ENCODE measurements around the gene FARP1. TPM values are rescaled to one million over a fixed set of nuclear protein-coding genes. Genes with fewer than 3 reads are reported as not detected.

FARP1 gene
- total and polyA plus RNA-seq, 10 of the 15 experiments (the other 5 are each of a cell fraction or from before 2014, with no cell fraction given) = 0.17 to 6.9 (median 0.68) TPM

DNA sequence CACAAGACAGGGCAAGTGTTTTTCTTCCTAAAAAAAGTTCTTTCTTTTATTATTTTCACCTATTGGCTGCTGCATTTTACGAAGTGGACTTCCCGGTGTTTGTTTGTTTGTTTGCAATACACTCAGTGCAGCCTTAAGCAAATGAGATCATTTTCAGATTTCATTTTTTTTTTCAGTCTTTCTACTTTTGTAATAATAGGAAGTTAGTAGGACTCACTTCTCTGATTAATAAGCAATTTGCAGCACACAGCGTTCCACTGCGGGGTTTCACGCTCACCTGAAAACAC, 305.7 kb downstream of the FARP1 start (continued):
- no peak for TF ChIP-seq MEF2B (IDR thresholded peaks at IDR 0.05; ENCODE audit: partially characterized antibody, poor library complexity, severe bottlenecking)
- TF ChIP-seq MTA3 (IDR thresholded peaks at IDR 0.05; ENCODE audit: borderline replicate concordance, low read length) = no peak
- no peak for TF ChIP-seq POLR2A (IDR thresholded peaks at IDR 0.05; ENCODE audit: low read depth, low read length)
- no peak for TF ChIP-seq SIX5 (IDR thresholded peaks at IDR 0.05; ENCODE audit: low read depth, low read length, severe bottlenecking)
- no peak for TF ChIP-seq HDAC6 (IDR thresholded peaks at IDR 0.05; ENCODE audit: unreplicated experiment)
- no peak for TF ChIP-seq GATAD2B (conservative IDR thresholded peaks at IDR 0.05; ENCODE audit: low read depth)
- no peak for TF ChIP-seq CEBPB (IDR thresholded peaks at IDR 0.05; ENCODE audit: borderline replicate concordance in 1 of 2, low read depth in 2 of 2, low read length in 2 of 2)

DNA sequence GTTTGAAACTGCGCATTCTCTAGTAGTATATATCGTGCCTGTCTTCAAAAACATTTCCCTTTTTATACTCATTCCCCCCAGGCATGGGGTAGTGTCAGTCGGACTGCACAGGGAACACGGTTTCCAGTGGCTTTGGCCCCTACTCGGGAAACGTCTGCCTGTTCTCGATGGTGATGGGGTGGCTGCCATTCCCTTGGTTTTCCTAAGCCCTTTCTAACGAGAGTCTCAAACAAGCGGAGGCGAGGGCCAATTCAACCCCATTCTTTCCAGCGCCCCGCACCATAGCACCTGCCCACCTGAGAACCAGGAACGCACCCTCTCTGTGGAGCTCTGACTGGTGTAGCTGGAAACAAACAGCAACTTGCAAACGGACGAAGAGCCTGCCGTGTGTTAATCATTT, 306.4 kb downstream of the FARP1 start:
- POLR2A ChIA-PET = no interaction called here
- no peaks in the 10 kb centered on the region for H3K27me3 ChIP-seq (replicated peaks in 1 of 2; ENCODE audit: control insufficient read depth in 2 of 2, insufficient read depth in 2 of 2, low read length in 1 of 2)
- FAIRE-seq = no peak
- in situ Hi-C loops (cut with MboI) = loop anchor here (5.0 to 10.0 kb wide), 3 partner anchors 208 to 594 kb away; no protein-coding TSS in a partner anchor
- no peak overlapping the region for H3K4me3 ChIP-seq
- H3K4me2 ChIP-seq (ENCODE audit: control insufficient read depth, insufficient read depth) = no peak overlapping the region
- intact Hi-C loops (cut with micrococcal nuclease; ENCODE audit: unreplicated experiment) = no loop called here
- H2AFZ ChIP-seq (ENCODE audit: control insufficient read depth, low read depth, low read length) = no peak overlapping the region
- H4K20me1 ChIP-seq (ENCODE audit: control insufficient read depth, insufficient read depth) = no peaks in the 10 kb centered on the region
- peaks cover 6% of the 10 kb centered on the region for H3K4me1 ChIP-seq (ENCODE audit: control insufficient read depth, insufficient read depth, low read length)
- no peak overlapping the region for H3K27ac ChIP-seq (ENCODE audit: control insufficient read depth, insufficient read depth)
- CTCF ChIA-PET = interaction anchor here (0.6 kb wide), 1 partner anchor 204 kb away, joined by 4 read pairs; no protein-coding TSS in a partner anchor
- DNase-seq (ENCODE audit: low read depth, low spot score) = no peak
- H3K9me3 ChIP-seq (replicated peaks; ENCODE audit: control insufficient read depth, insufficient read depth, low read length) = no peaks in the 10 kb centered on the region
- H3K9ac ChIP-seq (ENCODE audit: control insufficient read depth, insufficient read depth, low read length) = no peak overlapping the region
- no peaks in the 10 kb centered on the region for H3K79me2 ChIP-seq (ENCODE audit: control insufficient read depth, insufficient read depth, low read length)
- peaks cover 6 to 22% of the 10 kb centered on the region in 2 experiments for H3K36me3 ChIP-seq (ENCODE audit: control insufficient read depth in 2 of 2, insufficient read depth in 2 of 2, low read length in 1 of 2)
- SMC1A ChIA-PET (ENCODE audit: uncharacterized antibody, unreplicated experiment) = interaction anchor here (1.2 to 1.7 kb wide), 3 partner anchors 18 to 222 kb away, joined by 4 to 6 read pairs (median 5); no protein-coding TSS in a partner anchor
- BruUV-seq (replicated peaks) = no TSS peak
- 98% methylated on average over 16 of the region's 16 CpGs for WGBS (ENCODE audit: insufficient coverage, insufficient replicate concordance, low lambda C conversion rate, missing lambda C conversion rate)
- RAD21 ChIA-PET (ENCODE audit: unreplicated experiment) = interaction anchor here (1.9 kb wide), 1 partner anchor 204 kb away, joined by 8 read pairs; no protein-coding TSS in a partner anchor
- ATAC-seq = no peak
- TF ChIP-seq EED (IDR thresholded peaks at IDR 0.05; ENCODE audit: low read depth) (no peak), KDM1A (IDR thresholded peaks at IDR 0.05; ENCODE audit: borderline replicate concordance) (no peak), IRF4 (IDR thresholded peaks at IDR 0.05; ENCODE audit: low read depth, low read length) (no peak), ESRRA (IDR thresholded peaks at IDR 0.05; ENCODE audit: low read length) (no peak), SMAD1 (IDR thresholded peaks at IDR 0.05; ENCODE audit: low read depth, partially characterized antibody) (no peak), NBN (IDR thresholded peaks at IDR 0.05) (no peak), TBL1XR1 (IDR thresholded peaks at IDR 0.05; ENCODE audit: low read depth, low read length) (no peak), NRF1 (conservative IDR thresholded peaks at IDR 0.05; ENCODE audit: low read depth, low read length) (no peak), ZNF24 (IDR thresholded peaks at IDR 0.05) (no peak), HDGF (IDR thresholded peaks at IDR 0.05) (no peak), SMAD5 (IDR thresholded peaks at IDR 0.05; ENCODE audit: low read depth) (no peak), PAX5 (IDR thresholded peaks at IDR 0.05; ENCODE audit: borderline replicate concordance, low read depth, low read length) (no peak)
- TF ChIP-seq, protein P1, sequence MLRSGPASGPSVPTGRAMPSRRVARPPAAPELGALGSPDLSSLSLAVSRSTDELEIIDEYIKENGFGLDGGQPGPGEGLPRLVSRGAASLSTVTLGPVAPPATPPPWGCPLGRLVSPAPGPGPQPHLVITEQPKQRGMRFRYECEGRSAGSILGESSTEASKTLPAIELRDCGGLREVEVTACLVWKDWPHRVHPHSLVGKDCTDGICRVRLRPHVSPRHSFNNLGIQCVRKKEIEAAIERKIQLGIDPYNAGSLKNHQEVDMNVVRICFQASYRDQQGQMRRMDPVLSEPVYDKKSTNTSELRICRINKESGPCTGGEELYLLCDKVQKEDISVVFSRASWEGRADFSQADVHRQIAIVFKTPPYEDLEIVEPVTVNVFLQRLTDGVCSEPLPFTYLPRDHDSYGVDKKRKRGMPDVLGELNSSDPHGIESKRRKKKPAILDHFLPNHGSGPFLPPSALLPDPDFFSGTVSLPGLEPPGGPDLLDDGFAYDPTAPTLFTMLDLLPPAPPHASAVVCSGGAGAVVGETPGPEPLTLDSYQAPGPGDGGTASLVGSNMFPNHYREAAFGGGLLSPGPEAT (IDR thresholded peaks at IDR 0.05; ENCODE audit: low read depth) = no peak
- TF ChIP-seq, protein P2, sequence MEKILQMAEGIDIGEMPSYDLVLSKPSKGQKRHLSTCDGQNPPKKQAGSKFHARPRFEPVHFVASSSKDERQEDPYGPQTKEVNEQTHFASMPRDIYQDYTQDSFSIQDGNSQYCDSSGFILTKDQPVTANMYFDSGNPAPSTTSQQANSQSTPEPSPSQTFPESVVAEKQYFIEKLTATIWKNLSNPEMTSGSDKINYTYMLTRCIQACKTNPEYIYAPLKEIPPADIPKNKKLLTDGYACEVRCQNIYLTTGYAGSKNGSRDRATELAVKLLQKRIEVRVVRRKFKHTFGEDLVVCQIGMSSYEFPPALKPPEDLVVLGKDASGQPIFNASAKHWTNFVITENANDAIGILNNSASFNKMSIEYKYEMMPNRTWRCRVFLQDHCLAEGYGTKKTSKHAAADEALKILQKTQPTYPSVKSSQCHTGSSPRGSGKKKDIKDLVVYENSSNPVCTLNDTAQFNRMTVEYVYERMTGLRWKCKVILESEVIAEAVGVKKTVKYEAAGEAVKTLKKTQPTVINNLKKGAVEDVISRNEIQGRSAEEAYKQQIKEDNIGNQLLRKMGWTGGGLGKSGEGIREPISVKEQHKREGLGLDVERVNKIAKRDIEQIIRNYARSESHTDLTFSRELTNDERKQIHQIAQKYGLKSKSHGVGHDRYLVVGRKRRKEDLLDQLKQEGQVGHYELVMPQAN (conservative IDR thresholded peaks at IDR 0.05) = no peak
